Activated T-cell treated with anti-CD3 and anti-CD28 coated beads, Interleukin-2, amount 50 U/mL, for 72 hours (primary cell): Measurements from ENCODE around the gene MLPH. TPM values are rescaled to one million over a fixed set of nuclear protein-coding genes. Genes with fewer than 3 reads are reported as not detected.
"Not testable (repeated sequence)": the region's sequence is repeated elsewhere in the genome, so short reads cannot be mapped to it uniquely, and the experiment has no call there.

Source experiments
- ATAC-seq, 2 donors: fragments of 150-1000 bp; cut with Tn5 transposase; replicated peaks in 1 of 2; 2 replicates each; pipeline ENCODE4 v1.10.0; 2021; ENCODE audit warnings: moderate library complexity in 2 of 2, mild to moderate bottlenecking in 1 of 2
- DNase-seq, 2 donors: peaks; one replicate each; pipeline ENCODE4 v3.0.0; 2021 to 2022; ENCODE audit warnings: mixed read lengths in 1 of 2
- H3K27ac Mint-ChIP-seq: one replicate; pipeline ENCODE4 v1.8.0; 2022; ENCODE audit warnings: mild to moderate bottlenecking, moderate library complexity, mixed read lengths
- H3K27me3 Mint-ChIP-seq: one replicate; pipeline ENCODE4 v1.8.0; 2022; ENCODE audit warnings: low read depth, mixed read lengths
- H3K36me3 Mint-ChIP-seq, 2 donors: one replicate each; pipeline ENCODE4 v1.8.0; 2022; ENCODE audit warnings: mixed read lengths in 2 of 2, mild to moderate bottlenecking in 1 of 2; ENCODE audit not compliant: insufficient read depth in 2 of 2
- H3K4me1 Mint-ChIP-seq: one replicate; pipeline ENCODE4 v1.8.0; 2022; ENCODE audit warnings: low read depth, mixed read lengths
- H3K4me3 Mint-ChIP-seq, 2 donors: one replicate each; pipeline ENCODE4 v1.8.0; 2022; ENCODE audit warnings: mild to moderate bottlenecking in 2 of 2, mixed read lengths in 2 of 2, moderate library complexity in 2 of 2
- H3K9me3 Mint-ChIP-seq, 2 donors: one replicate each; pipeline ENCODE4 v1.8.0; 2022; ENCODE audit warnings: mixed read lengths in 2 of 2
- total RNA-seq, 2 donors: library from RNA; stranded (reverse); gene quantifications; one replicate each; pipeline ENCODE4 v1.2.3, GENCODE V29; 2022

MLPH gene
- total RNA-seq, 2 donors from 2014 or later, result 0.36 TPM; not detected in 1

DNA sequence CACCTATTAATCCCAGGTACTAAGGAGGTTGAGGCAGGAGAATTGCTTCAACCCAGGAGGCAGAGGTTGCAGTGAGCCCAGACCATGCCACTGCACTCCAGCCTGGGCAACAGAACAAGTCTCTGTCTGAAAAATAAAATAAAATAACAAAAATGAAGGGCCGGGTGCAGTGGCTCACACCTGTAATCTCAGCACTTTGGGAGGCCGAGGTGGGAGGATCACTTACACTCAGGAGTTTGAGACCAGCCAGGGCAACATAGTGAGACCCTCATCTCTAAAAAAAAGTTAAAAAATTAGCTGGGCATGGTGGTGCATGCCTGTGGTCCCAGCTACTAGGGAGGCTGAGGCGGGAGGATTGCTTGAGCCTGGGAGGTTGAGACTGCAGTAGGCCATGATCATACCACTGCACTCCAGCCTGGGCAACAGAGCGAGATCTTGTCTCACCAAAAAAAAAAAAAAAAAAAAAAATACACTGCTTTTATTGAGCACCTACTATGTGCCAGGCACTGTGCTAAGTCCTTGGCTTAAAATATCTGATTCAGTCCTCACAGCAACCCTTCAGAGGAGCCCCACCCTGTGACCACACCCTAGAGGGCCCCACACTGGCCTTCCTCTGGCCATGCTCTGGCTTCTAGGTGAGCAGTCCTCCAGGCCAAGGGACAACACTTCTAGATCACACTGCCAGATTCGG lies 108.9 kb downstream of the MLPH start:
- H3K27ac Mint-ChIP-seq, H3K27me3 Mint-ChIP-seq, H3K36me3 Mint-ChIP-seq, H3K4me3 Mint-ChIP-seq, ATAC-seq, DNase-seq, H3K9me3 Mint-ChIP-seq: not testable (repeated sequence)
- peaks cover 16% of the 10 kb centered on the region for H3K4me1 Mint-ChIP-seq

DNA sequence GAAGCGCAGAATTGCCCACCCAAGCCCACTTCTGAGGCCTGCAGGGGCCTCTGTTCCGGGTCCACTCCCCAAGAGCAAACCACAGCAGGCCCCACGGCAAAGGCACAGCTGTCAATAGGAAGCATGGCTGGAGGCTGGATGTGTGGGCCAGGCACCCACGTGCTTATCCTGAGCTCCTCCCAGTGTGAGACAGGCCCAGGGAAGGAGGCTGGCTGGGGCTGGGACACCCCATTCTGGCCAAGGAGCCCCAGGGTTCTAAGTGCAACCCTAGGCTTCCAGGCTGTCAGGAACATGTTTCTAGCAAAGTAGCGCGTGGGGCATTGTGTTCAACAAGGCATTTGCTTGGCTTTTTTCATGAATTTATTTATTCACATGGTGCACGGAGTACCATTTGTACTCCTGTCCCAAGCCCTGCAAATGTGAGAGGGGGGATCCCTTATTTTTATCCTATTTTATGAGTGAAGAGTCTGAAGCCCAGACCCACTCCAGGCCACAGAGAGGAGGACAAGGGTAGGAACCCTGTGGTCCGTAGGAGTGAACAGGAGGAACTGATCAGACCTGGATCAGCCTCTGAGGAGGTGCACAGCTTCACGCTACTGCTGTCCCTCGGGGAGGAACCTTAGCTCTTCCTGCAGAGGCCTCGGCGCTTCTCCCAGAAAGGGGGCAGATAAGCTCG lies 109.6 kb downstream of the MLPH start:
- DNase-seq (no peak), ATAC-seq (no peak)
- Mint-ChIP-seq H3K27ac (no peak overlapping the region), H3K27me3 (no peaks in the 10 kb centered on the region), H3K36me3 (no peaks in the 10 kb centered on the region), H3K4me3 (no peak overlapping the region), H3K9me3 (no peaks in the 10 kb centered on the region), H3K4me1 (peaks cover 9% of the 10 kb centered on the region)

DNA sequence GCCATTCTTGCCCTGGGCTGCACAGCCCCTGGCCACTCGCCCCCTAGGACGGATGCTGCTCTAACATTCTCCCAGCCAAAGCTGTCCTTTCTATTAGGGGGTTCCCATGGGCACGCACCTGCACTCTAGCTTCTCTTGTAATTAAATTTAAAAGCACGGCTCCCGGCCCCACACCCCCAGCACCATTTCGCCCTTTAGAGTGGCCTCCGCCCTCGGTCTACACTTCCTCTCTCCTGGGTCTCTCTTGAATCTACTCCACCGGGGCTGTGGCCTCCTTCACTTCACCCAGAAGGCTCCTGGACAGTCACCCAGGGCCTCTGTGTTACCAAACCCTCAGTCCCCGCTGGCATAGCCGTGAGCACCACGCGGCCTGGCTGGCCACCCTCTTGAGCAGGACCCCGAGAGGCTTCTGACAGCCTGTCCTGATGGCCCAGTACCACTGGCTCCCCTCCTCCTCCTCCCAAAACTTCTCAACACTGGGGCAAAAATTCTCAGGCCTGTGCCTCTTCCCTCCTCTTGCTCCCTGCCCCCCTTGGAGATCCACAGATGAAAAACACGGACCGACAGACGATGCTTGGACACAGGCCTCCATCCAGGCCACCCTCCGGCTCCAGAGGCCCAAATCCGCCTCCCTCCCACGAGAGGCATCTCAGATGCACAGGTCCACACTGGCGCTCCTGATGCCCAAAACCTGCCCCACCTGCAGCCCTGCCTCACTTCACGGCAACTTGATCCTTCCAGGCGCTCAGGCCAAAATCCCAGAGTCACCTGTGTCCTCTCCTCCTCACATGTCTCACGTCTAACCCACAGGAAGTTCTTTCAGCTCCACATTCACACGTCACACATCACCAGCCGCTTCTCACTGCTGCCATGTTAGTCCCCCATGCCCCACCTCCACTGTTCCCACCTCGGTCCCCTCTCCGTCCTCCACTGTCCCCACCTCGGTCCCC lies 110.4 kb downstream of the MLPH start:
- peaks cover 7% of the 10 kb centered on the region for H3K4me1 Mint-ChIP-seq
- ATAC-seq, result no peak
- no peaks in the 10 kb centered on the region for H3K27me3 Mint-ChIP-seq
- DNase-seq, result no peak
- no peaks in the 10 kb centered on the region for H3K36me3 Mint-ChIP-seq
- H3K4me3 Mint-ChIP-seq, result no peak overlapping the region
- H3K9me3 Mint-ChIP-seq, result no peaks in the 10 kb centered on the region
- no peak overlapping the region for H3K27ac Mint-ChIP-seq

DNA sequence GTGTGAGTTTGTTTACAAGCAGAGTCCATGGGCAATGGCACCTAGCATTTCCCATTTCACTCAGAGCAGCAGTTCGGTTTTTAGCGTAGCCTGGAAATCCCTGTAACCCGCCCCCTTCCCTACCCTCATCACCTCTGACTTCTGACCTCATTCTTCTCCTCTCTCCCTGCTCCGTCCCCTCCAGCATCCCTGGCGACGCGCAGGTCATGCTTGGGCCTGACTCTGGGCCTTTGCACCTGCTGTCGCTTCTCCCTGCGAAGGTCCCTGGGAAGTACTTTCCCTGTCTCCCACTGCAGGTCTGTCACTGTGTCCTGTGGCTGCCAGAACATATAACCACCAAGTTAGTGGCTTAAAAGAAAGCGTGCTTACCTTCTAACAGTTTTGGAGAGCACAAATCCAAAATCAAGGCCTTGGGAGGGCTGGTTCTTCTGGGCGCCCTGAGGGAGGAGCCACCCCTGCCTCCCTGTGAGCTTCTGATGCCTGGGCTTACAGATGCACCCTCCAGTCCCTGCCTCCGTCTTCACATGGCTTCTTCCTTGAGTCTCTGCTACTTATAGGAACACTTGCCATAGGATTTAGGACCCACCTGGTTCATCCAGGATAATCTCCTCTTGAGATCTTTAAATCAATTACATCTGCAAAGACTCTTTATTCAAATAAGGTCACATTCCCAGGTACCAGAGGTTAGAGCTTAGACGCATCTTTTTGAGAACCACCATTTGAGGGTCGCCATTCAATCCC lies 111.6 kb downstream of the MLPH start:
- no peak overlapping the region for H3K4me3 Mint-ChIP-seq
- DNase-seq, result no peak
- H3K9me3 Mint-ChIP-seq, result no peaks in the 10 kb centered on the region
- no peak overlapping the region for H3K27ac Mint-ChIP-seq
- no peaks in the 10 kb centered on the region for H3K27me3 Mint-ChIP-seq
- H3K36me3 Mint-ChIP-seq, result no peaks in the 10 kb centered on the region
- H3K4me1 Mint-ChIP-seq, result peaks cover 19% of the 10 kb centered on the region
- ATAC-seq, result no peak

DNA sequence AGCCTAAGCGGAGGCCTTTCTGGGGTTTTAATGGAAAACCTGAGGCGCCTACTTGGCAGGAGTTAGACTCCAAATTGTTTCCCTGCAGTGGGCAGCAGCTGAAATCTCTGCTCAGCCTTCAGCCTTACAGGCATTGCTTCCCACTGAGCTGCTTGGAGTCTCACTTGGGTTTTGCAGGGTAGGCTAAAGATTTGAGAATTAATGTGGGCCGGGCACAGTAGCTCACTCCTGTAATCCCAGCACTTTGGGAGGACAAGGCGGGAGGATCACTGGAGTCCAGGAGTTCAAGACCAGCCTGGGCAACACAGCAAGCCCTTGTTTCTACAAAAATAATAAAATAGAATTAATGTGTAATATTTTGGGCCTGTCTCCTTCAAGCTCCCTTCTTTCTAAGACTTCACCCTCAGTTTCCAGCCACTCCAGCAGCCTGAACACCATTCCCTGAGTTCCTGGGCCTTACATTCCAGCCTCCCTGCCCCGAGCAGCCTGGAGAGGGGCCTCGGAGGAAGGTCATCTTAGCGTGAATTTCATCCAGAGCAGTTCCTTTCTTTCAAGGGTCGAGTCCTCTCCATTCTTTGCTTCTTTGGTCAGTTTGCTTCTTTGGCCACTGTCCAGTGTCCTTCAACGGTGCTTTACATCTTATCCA lies 112.5 kb downstream of the MLPH start:
- no peaks in the 10 kb centered on the region for H3K36me3 Mint-ChIP-seq
- peaks cover 25% of the 10 kb centered on the region for H3K4me1 Mint-ChIP-seq
- H3K4me3 Mint-ChIP-seq, result no peak overlapping the region
- H3K9me3 Mint-ChIP-seq, result no peaks in the 10 kb centered on the region
- no peaks in the 10 kb centered on the region for H3K27me3 Mint-ChIP-seq
- no peak overlapping the region for H3K27ac Mint-ChIP-seq
- no peak for ATAC-seq
- DNase-seq, result no peak

DNA sequence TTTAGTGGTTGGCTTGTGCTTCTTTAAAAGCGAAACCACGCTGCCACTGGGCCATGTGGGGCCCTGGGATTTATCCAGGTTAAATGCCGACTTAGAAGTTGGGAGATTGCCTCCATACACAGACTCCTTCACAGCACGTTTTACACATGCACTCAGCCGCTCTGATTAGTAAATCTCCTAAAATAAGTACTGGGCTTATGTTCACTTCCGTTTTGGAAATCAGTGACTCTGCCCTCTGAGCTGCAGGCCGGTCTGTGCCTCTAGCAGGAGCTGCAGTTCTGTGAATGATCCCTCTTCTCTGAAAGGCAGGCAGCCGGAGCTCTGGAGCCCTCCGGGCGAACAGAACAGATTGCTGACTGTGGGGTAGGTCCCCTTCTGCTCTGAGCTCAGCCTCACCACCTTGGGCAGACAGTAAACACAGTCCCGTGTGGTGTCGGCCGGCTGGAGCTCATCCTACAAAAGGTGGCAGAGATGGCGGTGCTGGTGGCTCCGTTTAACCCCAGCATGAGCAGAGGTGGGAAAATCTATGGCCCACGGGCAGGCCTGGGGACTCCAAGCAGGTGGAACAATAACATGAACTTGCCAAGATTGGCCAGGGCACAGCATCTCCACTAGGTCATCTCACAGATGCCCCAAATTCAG lies 113.3 kb downstream of the MLPH start:
- ATAC-seq (no peak), DNase-seq (no peak)
- no peak overlapping the region for H3K27ac Mint-ChIP-seq
- H3K4me3 Mint-ChIP-seq, result no peak overlapping the region
- H3K9me3 Mint-ChIP-seq, result no peaks in the 10 kb centered on the region
- H3K4me1 Mint-ChIP-seq, result peaks cover 25% of the 10 kb centered on the region
- H3K27me3 Mint-ChIP-seq, result no peaks in the 10 kb centered on the region
- no peaks in the 10 kb centered on the region for H3K36me3 Mint-ChIP-seq

DNA sequence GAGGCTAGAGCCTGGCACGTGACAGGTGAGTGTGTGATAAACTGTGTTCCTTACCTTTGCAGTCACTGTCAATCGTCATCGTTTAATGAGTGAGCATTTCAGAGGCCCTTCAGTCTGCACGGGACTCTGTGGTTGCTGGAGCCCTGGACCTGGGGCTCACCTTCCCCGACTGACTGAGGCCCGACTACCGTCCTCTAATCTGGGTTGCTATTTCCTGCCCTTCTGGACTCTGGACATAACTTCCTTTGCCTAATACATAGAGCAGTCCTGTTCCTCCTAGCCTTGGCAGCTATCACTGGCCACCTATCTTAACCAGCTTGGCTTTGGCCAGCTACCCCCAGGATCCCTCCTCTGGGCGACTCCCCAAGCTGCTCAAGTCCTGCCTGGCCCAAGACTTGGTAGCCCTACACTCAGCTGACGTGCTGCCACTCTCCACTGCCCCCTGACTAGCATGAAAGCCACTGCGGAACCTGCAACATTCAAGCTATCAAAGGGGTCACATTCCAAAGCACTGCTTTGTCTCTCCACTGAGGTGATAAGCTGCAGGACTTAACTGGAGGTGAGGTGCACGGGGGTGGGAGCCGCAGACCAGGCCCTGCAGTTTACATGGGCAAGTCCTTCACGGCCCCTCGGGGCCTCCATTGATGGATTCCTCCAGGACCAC lies 114.5 kb downstream of the MLPH start:
- no peak for DNase-seq
- no peak overlapping the region for H3K27ac Mint-ChIP-seq

DNA sequence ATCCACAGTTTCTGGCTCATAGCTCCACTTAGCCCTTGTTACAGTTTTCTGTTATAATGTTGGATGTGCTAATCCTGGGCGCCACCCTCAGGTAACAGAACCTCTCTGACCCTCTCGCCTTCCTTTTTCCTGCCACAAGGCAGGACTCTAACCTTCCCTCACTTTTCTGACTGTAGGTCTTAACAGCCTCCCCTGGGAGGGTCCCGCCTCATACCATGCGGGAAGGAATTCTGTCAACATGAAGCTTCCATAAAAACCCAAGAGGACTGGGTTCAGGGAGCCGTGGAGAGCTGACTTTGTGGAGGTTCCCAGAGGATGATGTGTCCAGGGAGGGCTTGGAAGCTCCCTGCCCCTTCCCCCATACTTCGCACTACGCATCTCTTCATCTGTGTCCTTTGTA lies 115.4 kb downstream of the MLPH start:
- H3K4me1 Mint-ChIP-seq, result peaks cover 25% of the 10 kb centered on the region
- DNase-seq, result no peak

More for the DNA sequence above, 114.5 kb downstream of the MLPH start:
- Mint-ChIP-seq H3K27me3 (no peaks in the 10 kb centered on the region), H3K9me3 (no peaks in the 10 kb centered on the region), H3K4me1 (peaks cover 25% of the 10 kb centered on the region), H3K4me3 (no peak overlapping the region), H3K36me3 (no peaks in the 10 kb centered on the region)
- ATAC-seq, result no peak

DNA sequence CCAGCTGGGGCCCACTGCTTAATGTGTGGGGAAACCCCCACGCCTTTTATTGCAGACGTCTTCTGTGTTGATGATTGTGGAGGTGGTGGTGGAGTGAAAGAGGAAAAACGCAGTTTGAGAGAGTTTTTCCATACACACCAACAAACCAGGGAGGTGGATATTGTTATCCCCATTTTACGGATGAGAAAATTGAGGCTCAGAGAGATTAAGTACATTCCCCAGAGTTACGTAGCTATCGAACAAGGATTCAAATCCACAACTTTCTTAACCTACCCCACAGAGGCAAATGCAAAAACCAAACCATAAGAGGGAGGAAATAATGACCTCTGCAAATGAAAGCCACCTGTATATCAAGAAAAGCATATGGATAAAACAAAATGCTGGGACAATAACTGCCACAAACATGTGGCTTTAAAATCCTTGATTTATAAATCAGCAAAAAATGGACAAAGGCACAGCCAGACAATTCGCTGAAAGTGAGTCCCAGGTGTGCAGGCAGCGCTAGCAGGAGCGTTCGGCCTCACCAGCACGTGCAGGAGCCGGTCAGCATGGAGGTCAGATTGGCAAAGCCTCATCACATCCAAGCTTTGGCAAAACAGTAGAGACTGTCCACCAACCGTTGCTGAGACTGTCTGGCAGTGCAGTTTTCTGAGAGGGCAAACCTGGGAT lies 116.1 kb downstream of the MLPH start:
- no peaks in the 10 kb centered on the region for H3K36me3 Mint-ChIP-seq
- DNase-seq, result no peak
- no peak for ATAC-seq
- H3K27me3 Mint-ChIP-seq, result no peaks in the 10 kb centered on the region
- H3K9me3 Mint-ChIP-seq, result no peaks in the 10 kb centered on the region
- peak overlapping the region; percentile 23 for H3K27ac Mint-ChIP-seq
- H3K4me1 Mint-ChIP-seq, result peaks cover 25% of the 10 kb centered on the region
- H3K4me3 Mint-ChIP-seq, result peak overlapping the region; percentile 48 to 62

More for the DNA sequence above, 115.4 kb downstream of the MLPH start:
- ATAC-seq, result no peak
- Mint-ChIP-seq H3K4me3 (no peak overlapping the region), H3K27me3 (no peaks in the 10 kb centered on the region), H3K9me3 (no peaks in the 10 kb centered on the region), H3K36me3 (no peaks in the 10 kb centered on the region), H3K27ac (peak overlapping the region; percentile 42)

DNA sequence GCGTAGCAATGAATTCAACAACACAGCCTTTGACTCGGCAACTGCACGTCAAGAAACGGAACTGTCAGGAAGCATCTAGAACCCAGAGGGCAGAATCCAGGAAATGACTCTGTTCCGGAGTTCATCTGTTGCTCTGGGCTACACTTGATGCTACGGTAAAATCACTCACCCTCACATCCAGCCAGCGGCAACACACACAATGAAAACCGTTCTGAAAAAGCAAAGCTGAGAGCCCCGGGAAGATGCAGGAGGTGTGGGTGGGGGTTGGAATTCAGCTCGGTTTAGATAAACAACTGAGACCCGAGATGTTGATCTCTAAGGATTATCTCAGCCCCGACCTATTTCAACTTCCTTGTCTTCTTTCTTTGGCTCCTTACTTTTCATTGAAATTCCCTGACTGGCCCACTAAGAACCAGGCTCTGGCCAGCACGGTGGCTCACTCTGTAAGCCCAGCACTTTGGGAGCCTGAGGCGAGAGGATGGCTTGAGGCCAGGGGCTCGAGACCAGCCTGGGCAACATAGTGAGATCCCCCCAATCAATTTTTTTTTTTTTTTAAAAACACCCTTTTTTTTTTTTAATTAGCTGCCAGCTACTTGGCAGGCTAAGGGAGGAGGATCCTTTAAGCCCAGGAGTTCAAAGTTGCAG lies 116.8 kb downstream of the MLPH start:
- H3K36me3 Mint-ChIP-seq, result no peaks in the 10 kb centered on the region
- H3K4me1 Mint-ChIP-seq, result peaks cover 19% of the 10 kb centered on the region
- ATAC-seq (peak; percentile 90 to 98), DNase-seq (peak; percentile 19 to 50)
- H3K27ac Mint-ChIP-seq, result peak overlapping the region; percentile 23
- H3K27me3 Mint-ChIP-seq, result no peaks in the 10 kb centered on the region
- no peaks in the 10 kb centered on the region for H3K9me3 Mint-ChIP-seq
- H3K4me3 Mint-ChIP-seq, result peak overlapping the region; percentile 48 to 62

DNA sequence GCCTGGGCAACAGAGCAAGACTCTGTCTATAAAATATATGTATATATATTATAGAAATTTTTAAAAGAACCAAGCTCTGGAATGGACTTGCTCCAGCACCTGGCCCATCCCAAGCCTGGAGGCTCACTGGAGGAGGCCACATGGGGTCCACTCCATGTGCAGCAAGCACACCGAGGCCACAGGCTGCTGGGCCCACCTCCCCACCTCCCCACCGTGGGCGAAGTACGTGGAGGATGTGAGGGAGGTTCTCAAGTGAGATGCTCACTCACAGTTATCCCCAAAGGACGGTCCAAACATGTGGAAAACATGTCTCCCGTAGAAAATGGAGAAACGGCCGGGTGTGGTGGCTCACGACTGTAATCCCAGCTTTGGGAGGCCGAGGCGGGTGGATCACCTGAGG lies 117.3 kb downstream of the MLPH start:
- Mint-ChIP-seq H3K36me3 (no peaks in the 10 kb centered on the region), H3K27me3 (no peaks in the 10 kb centered on the region), H3K4me1 (peaks cover 19% of the 10 kb centered on the region), H3K27ac (no peak overlapping the region), H3K9me3 (no peaks in the 10 kb centered on the region), H3K4me3 (peak overlapping the region in 1 of 2 donors; percentile 62)
- DNase-seq (no peak), ATAC-seq (no peak)
